Nephron progenitor cell (in vitro differentiated cells): ENCODE data around the gene ADCY10.
A peak's percentile ranks its signal among the peaks of the same experiment; 100 is the strongest.

Experiments
- DNase-seq: peaks from one replicate; pipeline ENCODE4 v3.0.0; 2021
- H3K27ac Mint-ChIP-seq: 2 replicates; pipeline ENCODE4 v1.8.0; 2021; ENCODE audit warnings: mild to moderate bottlenecking, moderate library complexity, mixed read lengths
- H3K27me3 Mint-ChIP-seq: 2 replicates; pipeline ENCODE4 v1.8.0; 2021; ENCODE audit warnings: mild to moderate bottlenecking, low read depth, mixed read lengths; ENCODE audit not compliant: poor library complexity
- H3K36me3 Mint-ChIP-seq: 2 replicates; pipeline ENCODE4 v1.8.0; 2021; ENCODE audit warnings: low read depth, mixed read lengths
- H3K4me1 Mint-ChIP-seq: 2 replicates; pipeline ENCODE4 v1.8.0; 2021; ENCODE audit warnings: mixed read lengths
- H3K4me3 Mint-ChIP-seq: 2 replicates; pipeline ENCODE4 v1.8.0; 2021; ENCODE audit warnings: mild to moderate bottlenecking, moderate library complexity, mixed read lengths
- H3K9me3 Mint-ChIP-seq: 2 replicates; pipeline ENCODE4 v1.8.0; 2021; ENCODE audit warnings: mild to moderate bottlenecking, moderate library complexity, mixed read lengths
- CTCF ChIP-seq: fragments of 200-600 bp; sonication (generic); IDR thresholded peaks from 2 replicates; pipeline ENCODE4 v1.5.0; 2021; ENCODE audit warnings: antibody characterized with exemption

Gene ADCY10

GRCh38 chr1:167928457-167928852 is 14.5 kb upstream of the ADCY10 start:
- Mint-ChIP-seq H3K4me1 (peaks cover 30% of the 10 kb centered on the region), H3K27me3 (no peaks in the 10 kb centered on the region), H3K36me3 (no peaks in the 10 kb centered on the region), H3K4me3 (no peak overlapping the region), H3K9me3 (no peaks in the 10 kb centered on the region), H3K27ac (no peak overlapping the region)
- no peak for TF ChIP-seq CTCF
- no peak for DNase-seq

- peak overlapping the region; percentile 62 for H3K27ac Mint-ChIP-seq
These were observed 13.3 kb upstream of the ADCY10 start for GRCh38 chr1:167927046-167927754.

GRCh38 chr1:167926486-167926997 is 12.6 kb upstream of the ADCY10 start:
- H3K27ac Mint-ChIP-seq = peak overlapping the region; percentile 62
- DNase-seq = no peak
- no peaks in the 10 kb centered on the region for H3K36me3 Mint-ChIP-seq

More at GRCh38 chr1:167927046-167927754, 13.3 kb upstream of the ADCY10 start:
- no peak for DNase-seq
- Mint-ChIP-seq H3K9me3 (no peaks in the 10 kb centered on the region), H3K36me3 (no peaks in the 10 kb centered on the region), H3K4me1 (peaks cover 39% of the 10 kb centered on the region), H3K4me3 (peak overlapping the region; percentile 7), H3K27me3 (no peaks in the 10 kb centered on the region)
- TF ChIP-seq CTCF = no peak

GRCh38 chr1:167924543-167925231 is 10.8 kb upstream of the ADCY10 start:
- Mint-ChIP-seq H3K36me3 (no peaks in the 10 kb centered on the region), H3K9me3 (no peaks in the 10 kb centered on the region), H3K27ac (no peak overlapping the region), H3K4me3 (no peak overlapping the region), H3K4me1 (peaks cover 39% of the 10 kb centered on the region), H3K27me3 (no peaks in the 10 kb centered on the region)
- TF ChIP-seq CTCF = no peak
- no peak for DNase-seq

More at GRCh38 chr1:167926486-167926997, 12.6 kb upstream of the ADCY10 start:
- TF ChIP-seq CTCF = no peak
- H3K9me3 Mint-ChIP-seq = no peaks in the 10 kb centered on the region
- no peaks in the 10 kb centered on the region for H3K27me3 Mint-ChIP-seq
- H3K4me1 Mint-ChIP-seq = peaks cover 39% of the 10 kb centered on the region
- H3K4me3 Mint-ChIP-seq = peak overlapping the region; percentile 7

- no peak for DNase-seq
- Mint-ChIP-seq H3K4me1 (peaks cover 39% of the 10 kb centered on the region), H3K9me3 (no peaks in the 10 kb centered on the region), H3K27me3 (no peaks in the 10 kb centered on the region), H3K36me3 (no peaks in the 10 kb centered on the region), H3K27ac (no peak overlapping the region), H3K4me3 (no peak overlapping the region)
- no peak for TF ChIP-seq CTCF
These were observed 10.2 kb upstream of the ADCY10 start for GRCh38 chr1:167924102-167924501.
